PFSK-1 (cell line): ENCODE results near the gene B3GALT6.

ENCODE experiments used
- FOXP2 ChIP-seq: optimal IDR thresholded peaks from 2 replicates; pipeline ENCODE3; 2011; ENCODE audit warnings: borderline replicate concordance, control low read depth, inconsistent platforms; ENCODE audit not compliant: insufficient read depth; ENCODE audit errors: extremely low read length, extremely low read depth
- POLR2AphosphoS5 ChIP-seq: IDR thresholded peaks from 2 replicates; pipeline ENCODE4 v1.6.1; 2012; ENCODE audit warnings: low read depth, mild to moderate bottlenecking, control low read depth, low read length, moderate library complexity
- REST ChIP-seq, 2 experiments: IDR thresholded peaks; 2 replicates each; pipeline versions ENCODE4 v1.6.1 to v1.8.0; 2011 to 2012; ENCODE audit warnings: low read depth in 2 of 2, low read length in 2 of 2, control low read depth in 1 of 2, inconsistent platforms in 1 of 2, mild to moderate bottlenecking in 1 of 2, moderate library complexity in 1 of 2; ENCODE audit not compliant: insufficient read depth in 1 of 2
- SIN3A ChIP-seq: IDR thresholded peaks from 2 replicates; pipeline ENCODE4 v1.6.1; 2012; ENCODE audit warnings: mild to moderate bottlenecking, low read length, moderate library complexity, borderline replicate concordance; ENCODE audit not compliant: insufficient read depth
- TAF1 ChIP-seq: IDR thresholded peaks from 2 replicates; pipeline ENCODE4 v1.6.1; 2012; ENCODE audit warnings: low read length, control low read depth, borderline replicate concordance; ENCODE audit not compliant: insufficient read depth

B3GALT6 gene

GRCh38 chr1:1267488-1268283, 35.6 kb downstream of the B3GALT6 start:
- TF ChIP-seq FOXP2 (no peak), TAF1 (no peak), REST (IDR thresholded peaks at IDR 0.05; ENCODE audit: insufficient read depth in 1 of 2, low read depth in 2 of 2, low read length in 2 of 2) (no peak), SIN3A (no peak), POLR2AphosphoS5 (no peak)

- TF ChIP-seq FOXP2 (no peak), POLR2AphosphoS5 (no peak), TAF1 (no peak), SIN3A (no peak), REST (IDR thresholded peaks at IDR 0.05; ENCODE audit: insufficient read depth in 1 of 2, low read depth in 2 of 2, low read length in 2 of 2) (no peak)
Measured at GRCh38 chr1:1268284-1268682, 36.2 kb downstream of the B3GALT6 start.

- TF ChIP-seq FOXP2 (no peak), REST (IDR thresholded peaks at IDR 0.05; ENCODE audit: insufficient read depth in 1 of 2, low read depth in 2 of 2, low read length in 2 of 2) (no peak), POLR2AphosphoS5 (no peak), SIN3A (no peak), TAF1 (no peak)
Measured at GRCh38 chr1:1270813-1271212, 38.8 kb downstream of the B3GALT6 start.

- TF ChIP-seq FOXP2 (no peak), TAF1 (no peak), SIN3A (no peak), REST (IDR thresholded peaks at IDR 0.05; ENCODE audit: insufficient read depth in 1 of 2, low read depth in 2 of 2, low read length in 2 of 2) (no peak), POLR2AphosphoS5 (no peak)
Measured at GRCh38 chr1:1272341-1273208, 40.5 kb downstream of the B3GALT6 start.
